OCI-LY1 (cell line): Measurements from ENCODE around the gene IL33.

Experiments used
- H2AFZ ChIP-seq: fragments of 200-600 bp; sonication (generic), shearing (Covaris generic); 2 replicates; pipeline ENCODE4 v1.6.0; 2014; ENCODE audit warnings: antibody characterized with exemption, mild to moderate bottlenecking, low read length
- H3F3A ChIP-seq: fragments of 200-600 bp; sonication (generic), shearing (Covaris generic); 2 replicates; pipeline ENCODE4 v1.6.0; 2014; ENCODE audit warnings: mild to moderate bottlenecking, antibody characterized with exemption, low read length, moderate library complexity; ENCODE audit not compliant: insufficient read depth
- H3K27ac ChIP-seq: fragments of 200-600 bp; sonication (generic); 2 replicates; pipeline ENCODE4 v1.5.1; 2014; ENCODE audit warnings: low read length, mixed run types, mild to moderate bottlenecking, low read depth; ENCODE audit not compliant: poor library complexity, severe bottlenecking
- H3K27me3 ChIP-seq: fragments of 200-600 bp; sonication (generic); 2 replicates; pipeline ENCODE4 v1.6.0; 2014; ENCODE audit warnings: antibody characterized with exemption, mild to moderate bottlenecking, low read length, moderate library complexity; ENCODE audit not compliant: insufficient read depth
- H3K36me3 ChIP-seq: fragments of 200-600 bp; sonication (generic); 2 replicates; pipeline ENCODE4 v1.6.1; 2014; ENCODE audit warnings: mild to moderate bottlenecking, antibody characterized with exemption, low read length, moderate library complexity, mixed read lengths; ENCODE audit not compliant: insufficient read depth
- H3K4me1 ChIP-seq: fragments of 200-600 bp; sonication (generic); 2 replicates; pipeline ENCODE4 v1.5.1; 2014; ENCODE audit warnings: mild to moderate bottlenecking, low read length, moderate library complexity; ENCODE audit not compliant: insufficient read depth, severe bottlenecking
- H3K4me2 ChIP-seq: fragments of 200-600 bp; sonication (generic), shearing (Covaris generic); 2 replicates; pipeline ENCODE4 v1.6.1; 2014; ENCODE audit warnings: low read length
- H3K4me3 ChIP-seq: fragments of 200-600 bp; sonication (generic); 2 replicates; pipeline ENCODE4 v1.5.1; 2014; ENCODE audit warnings: low read length, low read depth, mild to moderate bottlenecking, mixed read lengths; ENCODE audit not compliant: poor library complexity, severe bottlenecking
- H3K79me2 ChIP-seq: fragments of 200-600 bp; shearing (Covaris generic); 2 replicates; pipeline ENCODE4 v1.6.1; 2016; ENCODE audit warnings: mixed run types, low read length, mixed read lengths; ENCODE audit not compliant: insufficient read depth
- H3K9ac ChIP-seq: fragments of 200-600 bp; sonication (generic), shearing (Covaris generic); 2 replicates; pipeline ENCODE4 v1.6.1; 2014; ENCODE audit warnings: mild to moderate bottlenecking, low read length, mixed read lengths
- H3K9me2 ChIP-seq: fragments of 200-600 bp; sonication (generic), shearing (Covaris generic); 2 replicates; pipeline ENCODE4 v1.6.1; 2014; ENCODE audit warnings: low read depth, mild to moderate bottlenecking, low read length, mixed read lengths
- H3K9me3 ChIP-seq: fragments of 200-600 bp; shearing (Covaris generic); 2 replicates; pipeline ENCODE4 v1.6.1; 2014; ENCODE audit warnings: low read length, mixed read lengths
- H4K20me1 ChIP-seq: fragments of 200-600 bp; sonication (generic), shearing (Covaris generic); 2 replicates; pipeline ENCODE4 v1.6.0; 2016; ENCODE audit warnings: mild to moderate bottlenecking, low read length; ENCODE audit not compliant: insufficient read depth
- CTCF ChIP-seq: fragments of 200-600 bp; sonication (generic), shearing (Covaris generic); IDR thresholded peaks from 2 replicates; pipeline ENCODE4 v1.5.1; 2017; ENCODE audit warnings: mild to moderate bottlenecking, antibody characterized with exemption, low read length, moderate library complexity, mixed read lengths
- EZH2 ChIP-seq: fragments of 200-600 bp; sonication (generic), shearing (Covaris generic); IDR thresholded peaks from 2 replicates; pipeline ENCODE4 v1.8.0; 2017; ENCODE audit warnings: borderline replicate concordance, mixed run types, mild to moderate bottlenecking, antibody characterized with exemption, low read length, moderate library complexity, mixed read lengths

IL33 gene

GRCh38 chr9:6219981-6220380 is 4.4 kb downstream of the IL33 start:
- H3K27ac ChIP-seq, result no peak overlapping the region
- H3K36me3 ChIP-seq, result no peaks in the 10 kb centered on the region
- no peaks in the 10 kb centered on the region for H3F3A ChIP-seq
- no peak overlapping the region for H2AFZ ChIP-seq
- no peak for TF ChIP-seq CTCF
- no peak for TF ChIP-seq EZH2
- H3K27me3 ChIP-seq, result no peaks in the 10 kb centered on the region
- no peak overlapping the region for H3K9ac ChIP-seq
- H3K4me2 ChIP-seq, result no peak overlapping the region
- H3K79me2 ChIP-seq, result no peaks in the 10 kb centered on the region
- H4K20me1 ChIP-seq, result no peaks in the 10 kb centered on the region
- no peaks in the 10 kb centered on the region for H3K9me3 ChIP-seq
- H3K4me1 ChIP-seq, result no peaks in the 10 kb centered on the region
- H3K9me2 ChIP-seq, result no peaks in the 10 kb centered on the region
- no peak overlapping the region for H3K4me3 ChIP-seq

GRCh38 chr9:6224393-6225154 is 9.0 kb downstream of the IL33 start:
- TF ChIP-seq CTCF, result no peak
- TF ChIP-seq EZH2, result no peak
- Histone ChIP-seq H3K9ac (no peak overlapping the region), H3K79me2 (no peaks in the 10 kb centered on the region), H3K4me1 (no peaks in the 10 kb centered on the region), H3F3A (no peaks in the 10 kb centered on the region), H3K27ac (no peak overlapping the region), H3K4me3 (no peak overlapping the region), H3K9me3 (no peaks in the 10 kb centered on the region), H3K4me2 (no peak overlapping the region), H3K27me3 (no peaks in the 10 kb centered on the region), H4K20me1 (no peaks in the 10 kb centered on the region), H3K9me2 (no peaks in the 10 kb centered on the region), H2AFZ (no peak overlapping the region), H3K36me3 (no peaks in the 10 kb centered on the region)

- H3K9ac ChIP-seq, result no peak overlapping the region
- no peaks in the 10 kb centered on the region for H3F3A ChIP-seq
- H3K27ac ChIP-seq, result no peak overlapping the region
- no peaks in the 10 kb centered on the region for H3K9me3 ChIP-seq
- H3K27me3 ChIP-seq, result no peaks in the 10 kb centered on the region
- H3K4me2 ChIP-seq, result no peak overlapping the region
- H3K9me2 ChIP-seq, result no peaks in the 10 kb centered on the region
- TF ChIP-seq EZH2 (no peak), CTCF (no peak)
- no peak overlapping the region for H3K4me3 ChIP-seq
- H2AFZ ChIP-seq, result no peak overlapping the region
- H3K79me2 ChIP-seq, result no peaks in the 10 kb centered on the region
- H3K4me1 ChIP-seq, result no peaks in the 10 kb centered on the region
- H3K36me3 ChIP-seq, result no peaks in the 10 kb centered on the region
- H4K20me1 ChIP-seq, result no peaks in the 10 kb centered on the region
These were observed 11.1 kb downstream of the IL33 start for GRCh38 chr9:6226696-6227095.
